ENCODE data around the gene PTPRN2.
"Not testable (repeated sequence)": the region's sequence is repeated elsewhere in the genome, so short reads cannot be mapped to it uniquely, and the experiment has no call there.

The PTPRN2 gene

GRCh38 chr7:157789094-157789493, 798.5 kb downstream of the PTPRN2 start:
- DNase-seq = no peak

GRCh38 chr7:157788573-157788972, 799.0 kb downstream of the PTPRN2 start:
- no peak for DNase-seq

GRCh38 chr7:157787275-157787701, 800.3 kb downstream of the PTPRN2 start:
- no peak for DNase-seq

GRCh38 chr7:157786375-157787274, 801.0 kb downstream of the PTPRN2 start:
- DNase-seq = no peak

- no peak for DNase-seq
Measured at GRCh38 chr7:157785486-157786186, 802.0 kb downstream of the PTPRN2 start.

- DNase-seq = no peak
Measured at GRCh38 chr7:157784979-157785441, 802.6 kb downstream of the PTPRN2 start.

GRCh38 chr7:157784041-157784835, 803.4 kb downstream of the PTPRN2 start:
- DNase-seq = no peak

- DNase-seq = no peak
Measured at GRCh38 chr7:157782041-157782440, 805.6 kb downstream of the PTPRN2 start.

- no peak for DNase-seq
Measured at GRCh38 chr7:157780721-157781120, 806.9 kb downstream of the PTPRN2 start.

GRCh38 chr7:157780312-157780711, 807.3 kb downstream of the PTPRN2 start:
- no peak for DNase-seq

- DNase-seq = no peak
Measured at GRCh38 chr7:157779206-157779605, 808.4 kb downstream of the PTPRN2 start.

- not testable (repeated sequence) for DNase-seq
Measured at GRCh38 chr7:157777194-157777762, 810.3 kb downstream of the PTPRN2 start.

GRCh38 chr7:157775560-157776332, 811.9 kb downstream of the PTPRN2 start:
- DNase-seq = no peak

- no peak for DNase-seq
Measured at GRCh38 chr7:157775021-157775559, 812.5 kb downstream of the PTPRN2 start.

- DNase-seq = no peak
Measured at GRCh38 chr7:157774495-157774894, 813.1 kb downstream of the PTPRN2 start.

- DNase-seq = no peak
Measured at GRCh38 chr7:157773361-157773760, 814.3 kb downstream of the PTPRN2 start.

GRCh38 chr7:157772486-157773130, 815.0 kb downstream of the PTPRN2 start:
- no peak for DNase-seq

- no peak for DNase-seq
Measured at GRCh38 chr7:157771689-157772088, 815.9 kb downstream of the PTPRN2 start.

GRCh38 chr7:157770716-157771320, 816.8 kb downstream of the PTPRN2 start:
- DNase-seq = no peak

- no peak for DNase-seq
Measured at GRCh38 chr7:157769526-157770215, 818.0 kb downstream of the PTPRN2 start.
